ENCODE measurements around the gene SMARCAL1.

Gene SMARCAL1

GRCh38 chr2:216428618-216429350 lies 16.5 kb downstream of the SMARCAL1 start:
- no peak for DNase-seq (ENCODE audit: low read depth)

- DNase-seq (ENCODE audit: low read depth): no peak
These were observed 17.1 kb downstream of the SMARCAL1 start for GRCh38 chr2:216429428-216429827.

GRCh38 chr2:216430811-216431530 lies 18.7 kb downstream of the SMARCAL1 start:
- no peak for DNase-seq (ENCODE audit: low read depth)

- DNase-seq (ENCODE audit: low read depth): no peak
These were observed 19.2 kb downstream of the SMARCAL1 start for GRCh38 chr2:216431531-216431856.

GRCh38 chr2:216436383-216436782 lies 24.1 kb downstream of the SMARCAL1 start:
- DNase-seq (ENCODE audit: low read depth): no peak

- DNase-seq (ENCODE audit: low read depth): no peak
These were observed 29.2 kb downstream of the SMARCAL1 start for GRCh38 chr2:216441308-216442010.

- no peak for DNase-seq (ENCODE audit: low read depth)
These were observed 33.2 kb downstream of the SMARCAL1 start for GRCh38 chr2:216445501-216445900.

GRCh38 chr2:216446343-216446742 lies 34.1 kb downstream of the SMARCAL1 start:
- no peak for DNase-seq (ENCODE audit: low read depth)

GRCh38 chr2:216447293-216447692 lies 35.0 kb downstream of the SMARCAL1 start:
- DNase-seq (ENCODE audit: low read depth): no peak

GRCh38 chr2:216448829-216449228 lies 36.5 kb downstream of the SMARCAL1 start:
- no peak for DNase-seq (ENCODE audit: low read depth)

GRCh38 chr2:216450346-216450745 lies 38.1 kb downstream of the SMARCAL1 start:
- no peak for DNase-seq (ENCODE audit: low read depth)

GRCh38 chr2:216450784-216451183 lies 38.5 kb downstream of the SMARCAL1 start:
- DNase-seq (ENCODE audit: low read depth): no peak

GRCh38 chr2:216453955-216454614 lies 41.8 kb downstream of the SMARCAL1 start:
- no peak for DNase-seq (ENCODE audit: low read depth)

GRCh38 chr2:216463148-216463547 lies 50.9 kb downstream of the SMARCAL1 start:
- no peak for DNase-seq (ENCODE audit: low read depth)

GRCh38 chr2:216464104-216464720 lies 51.9 kb downstream of the SMARCAL1 start:
- DNase-seq (ENCODE audit: low read depth): no peak

GRCh38 chr2:216465579-216466195 lies 53.4 kb downstream of the SMARCAL1 start:
- no peak for DNase-seq (ENCODE audit: low read depth)

- no peak for DNase-seq (ENCODE audit: low read depth)
These were observed 55.6 kb downstream of the SMARCAL1 start for GRCh38 chr2:216467845-216468244.

- no peak for DNase-seq (ENCODE audit: low read depth)
These were observed 57.4 kb downstream of the SMARCAL1 start for GRCh38 chr2:216469661-216470060.

GRCh38 chr2:216473187-216473586 lies 60.9 kb downstream of the SMARCAL1 start:
- DNase-seq (ENCODE audit: low read depth): no peak

GRCh38 chr2:216474925-216475670 lies 62.8 kb downstream of the SMARCAL1 start:
- DNase-seq (ENCODE audit: low read depth): no peak

GRCh38 chr2:216475767-216476166 lies 63.5 kb downstream of the SMARCAL1 start:
- no peak for DNase-seq (ENCODE audit: low read depth)
